NB4 (cell line): ENCODE data around the gene SYT13.
"Not testable (repeated sequence)": the region's sequence is repeated elsewhere in the genome, so short reads cannot be mapped to it uniquely, and the experiment has no call there.

Source experiments
- DNase-seq: peaks from one replicate; pipeline ENCODE4 v3.0.0; 2010; ENCODE audit warnings: low read depth
- H3K4me3 ChIP-seq: one replicate; pipeline ENCODE4 v1.5.1; 2011; ENCODE audit warnings: mild to moderate bottlenecking, low read depth, low read length, moderate library complexity
- CTCF ChIP-seq: IDR thresholded peaks from one replicate; pipeline ENCODE4 v1.5.1; 2012; ENCODE audit warnings: low read depth, low read length
- MYC ChIP-seq: IDR thresholded peaks from 2 replicates; pipeline ENCODE4 v1.6.1; 2011; ENCODE audit warnings: low read depth, low read length
- POLR2A ChIP-seq: IDR thresholded peaks from 2 replicates; pipeline ENCODE4 v1.6.1; 2011; ENCODE audit warnings: mild to moderate bottlenecking; ENCODE audit not compliant: insufficient read length; ENCODE audit errors: extremely low read depth
- TF ChIP-seq, protein P1 (sequence below): IDR thresholded peaks from 2 replicates; pipeline ENCODE4 v1.6.1; 2011; ENCODE audit warnings: low read depth, low read length

SYT13 gene

GRCh38 chr11:45252134-45252856 is 33.8 kb downstream of the SYT13 start:
- H3K4me3 ChIP-seq: no peak overlapping the region
- peak; percentile 64 for DNase-seq
- TF ChIP-seq CTCF (peak; percentile 76), MYC (no peak), POLR2A (no peak)
- TF ChIP-seq, protein P1, sequence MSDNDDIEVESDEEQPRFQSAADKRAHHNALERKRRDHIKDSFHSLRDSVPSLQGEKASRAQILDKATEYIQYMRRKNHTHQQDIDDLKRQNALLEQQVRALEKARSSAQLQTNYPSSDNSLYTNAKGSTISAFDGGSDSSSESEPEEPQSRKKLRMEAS: no peak

GRCh38 chr11:45250035-45250718 is 36.0 kb downstream of the SYT13 start:
- DNase-seq: no peak
- H3K4me3 ChIP-seq: no peak overlapping the region
- TF ChIP-seq, protein P1: no peak
- TF ChIP-seq CTCF (no peak), POLR2A (no peak), MYC (no peak)

GRCh38 chr11:45249372-45249771 is 36.8 kb downstream of the SYT13 start:
- not testable (repeated sequence) for H3K4me3 ChIP-seq, DNase-seq

GRCh38 chr11:45248501-45249011 is 37.6 kb downstream of the SYT13 start:
- H3K4me3 ChIP-seq: no peak overlapping the region
- TF ChIP-seq MYC (no peak), CTCF (no peak), POLR2A (no peak)
- TF ChIP-seq, protein P1: no peak
- DNase-seq: no peak

DNA sequence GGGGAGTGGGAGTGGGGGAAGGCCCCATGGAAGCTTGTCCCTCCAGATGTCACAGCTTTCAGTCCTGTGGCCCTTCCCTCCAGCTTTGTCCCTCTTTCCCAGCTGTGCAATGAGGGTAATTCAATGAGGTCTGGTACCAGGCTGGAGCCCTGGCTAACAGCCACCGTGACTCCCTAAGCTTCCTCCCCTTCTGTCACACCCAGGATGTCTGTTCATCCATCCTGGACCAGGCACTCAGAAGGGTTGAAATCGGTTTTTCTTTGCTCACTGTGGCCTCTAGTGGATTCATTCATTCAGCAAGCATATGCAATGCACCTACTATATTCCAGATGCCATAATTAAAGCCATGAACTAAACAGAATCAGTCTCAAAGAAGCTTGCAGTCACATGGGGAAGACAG is 38.7 kb downstream of the SYT13 start:
- DNase-seq: no peak
- no peak overlapping the region for H3K4me3 ChIP-seq
- TF ChIP-seq, protein P1: no peak
- no peak for TF ChIP-seq MYC
- TF ChIP-seq POLR2A: no peak
- no peak for TF ChIP-seq CTCF

DNA sequence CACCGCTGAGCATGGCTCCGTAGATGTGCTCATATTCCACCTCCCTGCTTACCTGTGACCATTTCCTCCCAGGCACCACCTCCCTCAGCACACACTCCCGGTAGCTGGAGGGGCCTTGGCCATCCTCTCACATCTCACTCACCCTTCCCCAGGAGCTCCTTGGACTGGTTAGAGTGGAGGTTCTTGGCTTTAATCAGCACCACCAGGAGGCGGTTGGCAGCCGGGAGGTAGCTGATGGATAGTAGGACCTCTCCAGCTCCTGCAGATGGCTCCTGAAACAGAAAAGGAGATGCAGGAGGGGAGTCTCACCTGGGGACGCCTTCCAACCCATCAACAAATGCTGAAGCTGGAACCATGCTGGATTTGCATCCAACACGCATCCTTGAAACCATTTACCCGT is 39.9 kb downstream of the SYT13 start:
- TF ChIP-seq, protein P1: no peak
- no peak for TF ChIP-seq MYC
- no peak for TF ChIP-seq POLR2A
- no peak for TF ChIP-seq CTCF
- DNase-seq: no peak
- H3K4me3 ChIP-seq: no peak overlapping the region
